Liver (tissue), 3 donors: ENCODE measurements around the gene HSPA1B.

Experiments used
- RXRA ChIP-seq, 2 donors: IDR thresholded peaks; 2 replicates each; pipeline ENCODE4 v1.6.1; 2017 to 2018; ENCODE audit warnings: antibody characterized with exemption in 2 of 2, mild to moderate bottlenecking in 1 of 2
- TF ChIP-seq, protein P1 (sequence below): fragments of 150-350 bp; IDR thresholded peaks from 2 replicates; pipeline ENCODE4 v1.5.1; 2017; ENCODE audit warnings: improper control_type of control experiment, low read depth, low read length; ENCODE audit not compliant: missing input control
- TF ChIP-seq, protein P2 (sequence below): IDR thresholded peaks from 2 replicates; pipeline ENCODE4 v1.6.1; 2016; ENCODE audit warnings: antibody characterized with exemption
- donor health status: healthy.
- donor health status: healthy.

DNA sequence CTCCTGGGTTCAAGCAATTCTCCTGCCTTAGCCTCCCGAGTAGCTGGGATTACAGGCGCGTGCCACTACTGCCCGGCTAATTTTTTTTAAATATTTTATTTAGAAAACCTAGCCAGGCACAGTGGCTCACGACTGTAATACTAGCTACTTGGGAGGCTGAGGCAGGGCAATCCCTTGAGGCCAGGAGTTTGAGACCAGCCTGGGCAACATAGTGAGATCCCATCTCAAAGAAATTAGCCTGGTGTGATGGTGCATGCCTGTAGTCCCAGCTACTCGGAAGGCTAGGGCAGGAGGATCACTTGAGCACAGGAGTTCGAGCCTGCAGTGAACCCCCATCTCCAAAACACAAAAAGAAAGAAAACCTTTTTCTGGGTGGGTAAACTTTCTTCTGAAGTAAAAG is 48.8 kb downstream of the HSPA1B start:
- TF ChIP-seq, protein P1, sequence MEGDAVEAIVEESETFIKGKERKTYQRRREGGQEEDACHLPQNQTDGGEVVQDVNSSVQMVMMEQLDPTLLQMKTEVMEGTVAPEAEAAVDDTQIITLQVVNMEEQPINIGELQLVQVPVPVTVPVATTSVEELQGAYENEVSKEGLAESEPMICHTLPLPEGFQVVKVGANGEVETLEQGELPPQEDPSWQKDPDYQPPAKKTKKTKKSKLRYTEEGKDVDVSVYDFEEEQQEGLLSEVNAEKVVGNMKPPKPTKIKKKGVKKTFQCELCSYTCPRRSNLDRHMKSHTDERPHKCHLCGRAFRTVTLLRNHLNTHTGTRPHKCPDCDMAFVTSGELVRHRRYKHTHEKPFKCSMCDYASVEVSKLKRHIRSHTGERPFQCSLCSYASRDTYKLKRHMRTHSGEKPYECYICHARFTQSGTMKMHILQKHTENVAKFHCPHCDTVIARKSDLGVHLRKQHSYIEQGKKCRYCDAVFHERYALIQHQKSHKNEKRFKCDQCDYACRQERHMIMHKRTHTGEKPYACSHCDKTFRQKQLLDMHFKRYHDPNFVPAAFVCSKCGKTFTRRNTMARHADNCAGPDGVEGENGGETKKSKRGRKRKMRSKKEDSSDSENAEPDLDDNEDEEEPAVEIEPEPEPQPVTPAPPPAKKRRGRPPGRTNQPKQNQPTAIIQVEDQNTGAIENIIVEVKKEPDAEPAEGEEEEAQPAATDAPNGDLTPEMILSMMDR, result no peak
- TF ChIP-seq, protein P2, sequence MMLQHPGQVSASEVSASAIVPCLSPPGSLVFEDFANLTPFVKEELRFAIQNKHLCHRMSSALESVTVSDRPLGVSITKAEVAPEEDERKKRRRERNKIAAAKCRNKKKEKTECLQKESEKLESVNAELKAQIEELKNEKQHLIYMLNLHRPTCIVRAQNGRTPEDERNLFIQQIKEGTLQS, result no peak
- no peak for TF ChIP-seq RXRA (IDR thresholded peaks at IDR 0.05)
